Right lobe of liver (tissue), 6 donors: ENCODE data around the gene TSPAN9. TPM values are rescaled to one million over a fixed set of nuclear protein-coding genes. Genes with fewer than 3 reads are reported as not detected.

ENCODE experiments used
- ATAC-seq, 4 donors: fragments of 200-7000 bp; cut with Tn5 transposase; one replicate each; pipeline ENCODE4 v1.9.1; 2020; ENCODE audit warnings: mild to moderate bottlenecking in 4 of 4, moderate library complexity in 4 of 4
- DNase-seq, 3 donors: peaks; one replicate each; pipeline ENCODE4 v3.0.0-alpha.2; 2020
- H3K27ac ChIP-seq, 3 donors: fragments of 200-600 bp; one replicate each; pipeline ENCODE4 v1.8.0; 2022
- H3K27me3 ChIP-seq, 2 donors: fragments of 200-600 bp; one replicate each; pipeline ENCODE4 v1.8.0; 2022
- H3K36me3 ChIP-seq, 4 donors: fragments of 200-600 bp; sonication (generic) in 1 of 4; one replicate each; pipeline versions ENCODE4 v1.5.1 to v1.8.0; 2017 to 2022; ENCODE audit warnings: control low read depth in 1 of 4
- H3K4me1 ChIP-seq, 4 donors: fragments of 200-600 bp; sonication (generic) in 1 of 4; one replicate each; pipeline versions ENCODE4 v1.5.1 to v1.8.0; 2017 to 2022; ENCODE audit warnings: control low read depth in 1 of 4
- H3K4me3 ChIP-seq, 3 donors: fragments of 200-600 bp; one replicate each; pipeline ENCODE4 v1.8.0; 2022
- H3K9me3 ChIP-seq, 4 donors: fragments of 200-600 bp; sonication (generic) in 1 of 4; one replicate each; pipeline versions ENCODE4 v1.5.1 to v1.8.0; 2017 to 2022; ENCODE audit warnings: control low read depth in 1 of 4
- POLR2A ChIP-seq: fragments of 450-650 bp; IDR thresholded peaks from one replicate; pipeline ENCODE4 v1.6.1; 2017; ENCODE audit warnings: antibody characterized with exemption, mild to moderate bottlenecking
- WGBS: methylation state at CpG from one replicate; pipeline ENCODE4 v1.1.6; 2018; ENCODE audit warnings: low coverage, low lambda C conversion rate; ENCODE audit not compliant: insufficient coverage; ENCODE audit errors: missing lambda C conversion rate; 5-methylcytosine and 5-hydroxymethylcytosine counted together
- intact Hi-C, 2 donors: fragments of 100-400 bp; cut with DNase I; formaldehyde crosslinking; loops; one replicate each; pipeline versions ENCODE4 v1.11.2 to v1.14.1; 2022
- total RNA-seq, 6 experiments: library from RNA; depleted of rRNA in 2 of 6; stranded (reverse); fragments of >200 nt in 2 of 6; fragmentation: NEBNext Ultra II Directional in 3 of 6; extraction: Animal tissue kit (Norgen Biotek cat#: 25700) in 3 of 6; gene quantifications; one replicate each; pipeline versions ENCODE4 v1.1.0 to v1.2.4, GENCODE V29; 2016 to 2023
- TF ChIP-seq, protein P1 (sequence below), 4 donors: fragments of 200-600 bp in 3 of 4; fragments of 450-650 bp in 1 of 4; IDR thresholded peaks; one replicate each; pipeline versions ENCODE4 v1.5.1 to v1.8.0; 2016 to 2022; ENCODE audit warnings: antibody characterized with exemption in 4 of 4, mild to moderate bottlenecking in 2 of 4
- donor health status: DM: no; HTN: yes; CAD: no.
- donor health status: DM: no; HTN: no; CAD: no.
- donor health status: DM: no; HTN: no; CAD: no.
- donor health status: DM: no; HTN: yes; CAD: no.
- donor health status: DM: no; HTN: yes; CAD: no.

TSPAN9 gene
- total RNA-seq, 6 experiments from 2014 or later, result 23.7 to 53.2 (median 39.8) TPM

GRCh38 chr12:3305464-3305863 lies 228.3 kb downstream of the TSPAN9 start:
- TF ChIP-seq POLR2A, result no peak
- TF ChIP-seq, protein P1, sequence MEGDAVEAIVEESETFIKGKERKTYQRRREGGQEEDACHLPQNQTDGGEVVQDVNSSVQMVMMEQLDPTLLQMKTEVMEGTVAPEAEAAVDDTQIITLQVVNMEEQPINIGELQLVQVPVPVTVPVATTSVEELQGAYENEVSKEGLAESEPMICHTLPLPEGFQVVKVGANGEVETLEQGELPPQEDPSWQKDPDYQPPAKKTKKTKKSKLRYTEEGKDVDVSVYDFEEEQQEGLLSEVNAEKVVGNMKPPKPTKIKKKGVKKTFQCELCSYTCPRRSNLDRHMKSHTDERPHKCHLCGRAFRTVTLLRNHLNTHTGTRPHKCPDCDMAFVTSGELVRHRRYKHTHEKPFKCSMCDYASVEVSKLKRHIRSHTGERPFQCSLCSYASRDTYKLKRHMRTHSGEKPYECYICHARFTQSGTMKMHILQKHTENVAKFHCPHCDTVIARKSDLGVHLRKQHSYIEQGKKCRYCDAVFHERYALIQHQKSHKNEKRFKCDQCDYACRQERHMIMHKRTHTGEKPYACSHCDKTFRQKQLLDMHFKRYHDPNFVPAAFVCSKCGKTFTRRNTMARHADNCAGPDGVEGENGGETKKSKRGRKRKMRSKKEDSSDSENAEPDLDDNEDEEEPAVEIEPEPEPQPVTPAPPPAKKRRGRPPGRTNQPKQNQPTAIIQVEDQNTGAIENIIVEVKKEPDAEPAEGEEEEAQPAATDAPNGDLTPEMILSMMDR (IDR thresholded peaks at IDR 0.05), result no peak
- DNase-seq, result no peak
- no peaks in the 10 kb centered on the region for H3K9me3 ChIP-seq
- intact Hi-C loops, result no loop called here
- 66% methylated on average over 3 of the region's 12 CpGs for WGBS
- H3K27me3 ChIP-seq, result no peaks in the 10 kb centered on the region
- H3K27ac ChIP-seq, result no peak overlapping the region
- ATAC-seq, result no peak
- no peaks in the 10 kb centered on the region for H3K36me3 ChIP-seq
- peaks cover 0 to 3% (median 0%) of the 10 kb centered on the region in 4 donors for H3K4me1 ChIP-seq
- no peak overlapping the region for H3K4me3 ChIP-seq

- ATAC-seq (no peak), DNase-seq (no peak)
- TF ChIP-seq, protein P1 (IDR thresholded peaks at IDR 0.05), result no peak
- TF ChIP-seq POLR2A, result no peak
- Histone ChIP-seq H3K27ac (no peak overlapping the region), H3K27me3 (no peaks in the 10 kb centered on the region), H3K36me3 (no peaks in the 10 kb centered on the region), H3K4me1 (no peaks in the 10 kb centered on the region), H3K4me3 (no peak overlapping the region), H3K9me3 (no peaks in the 10 kb centered on the region)
- intact Hi-C loops, result no loop called here
- 20% methylated on average over 1 of the region's 19 CpGs for WGBS
These were observed 228.9 kb downstream of the TSPAN9 start for GRCh38 chr12:3305904-3306619.

DNA sequence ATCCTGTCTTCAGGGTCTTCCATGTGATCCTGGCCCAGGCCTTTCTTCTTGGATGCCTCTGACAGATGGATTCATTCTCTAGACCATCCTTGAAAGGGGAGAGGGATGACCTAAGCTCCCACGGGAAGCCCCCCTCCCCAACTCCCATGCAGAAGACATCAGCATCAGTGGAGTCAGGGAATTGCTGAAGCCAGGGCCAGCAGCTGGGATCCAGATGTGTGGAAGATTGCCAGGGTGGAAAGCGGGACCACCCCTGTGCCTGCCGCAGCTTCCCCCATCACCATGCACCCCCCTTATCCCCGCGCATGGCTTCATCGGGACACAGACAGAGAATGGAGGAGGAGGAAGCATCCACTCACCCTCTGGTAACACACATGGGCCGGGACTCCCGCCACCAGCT lies 230.2 kb downstream of the TSPAN9 start:
- TF ChIP-seq, protein P1 (IDR thresholded peaks at IDR 0.05), result no peak
- no peak for TF ChIP-seq POLR2A
- intact Hi-C loops, result no loop called here
- H3K27me3 ChIP-seq, result no peaks in the 10 kb centered on the region
- ATAC-seq, result no peak
- H3K4me1 ChIP-seq, result no peaks in the 10 kb centered on the region
- DNase-seq, result no peak
- WGBS, result 74% methylated on average over 4 of the region's 8 CpGs
- H3K4me3 ChIP-seq, result no peak overlapping the region
- no peak overlapping the region for H3K27ac ChIP-seq
- H3K9me3 ChIP-seq, result no peaks in the 10 kb centered on the region
- no peaks in the 10 kb centered on the region for H3K36me3 ChIP-seq

- 71% methylated on average over 6 of the region's 8 CpGs for WGBS
- TF ChIP-seq, protein P1 (IDR thresholded peaks at IDR 0.05), result no peak
- Histone ChIP-seq H3K27me3 (no peaks in the 10 kb centered on the region), H3K36me3 (no peaks in the 10 kb centered on the region), H3K4me3 (no peak overlapping the region), H3K9me3 (no peaks in the 10 kb centered on the region), H3K4me1 (no peaks in the 10 kb centered on the region), H3K27ac (no peak overlapping the region)
- ATAC-seq (no peak), DNase-seq (no peak)
- intact Hi-C loops, result no loop called here
These were observed 230.9 kb downstream of the TSPAN9 start for GRCh38 chr12:3308063-3308462.
